ENCODE results near the gene SKIC3.

GRCh38 chr5:95537501-95537900, 17.3 kb downstream of the SKIC3 start:
- TF ChIP-seq POLR2A (IDR thresholded peaks at IDR 0.05) (no peak), CTCF (IDR thresholded peaks at IDR 0.05) (no peak)
